Ovary (tissue), 9 donors: ENCODE results near the gene LTBP2. TPM values are rescaled to one million over a fixed set of nuclear protein-coding genes. Genes with fewer than 3 reads are reported as not detected.

ENCODE experiments used
- DNase-seq, 5 donors: peaks; one replicate each; pipeline ENCODE4 v3.0.0-alpha.2; 2019 to 2020
- H3K27ac ChIP-seq, 2 donors: fragments of 200-600 bp; one replicate each; pipeline versions ENCODE4 v1.5.1 to v1.8.0; 2019 to 2022
- H3K27me3 ChIP-seq: fragments of 200-600 bp; one replicate; pipeline ENCODE4 v1.8.0; 2022
- H3K36me3 ChIP-seq: fragments of 200-600 bp; sonication (generic); one replicate; pipeline ENCODE4 v1.5.1; 2019
- H3K4me1 ChIP-seq: one replicate; pipeline ENCODE4 v1.8.1; 2013; ENCODE audit warnings: mild to moderate bottlenecking, moderate library complexity; ENCODE audit not compliant: insufficient read depth
- H3K4me3 ChIP-seq: fragments of 200-600 bp; sonication (generic); one replicate; pipeline ENCODE4 v1.5.1; 2017
- H3K9me3 ChIP-seq, 2 donors: fragments of 200-600 bp in 1 of 2; sonication (generic) in 1 of 2; one replicate each; pipeline versions ENCODE4 v1.5.1 to v1.8.1; 2013 to 2019; ENCODE audit warnings: mild to moderate bottlenecking in 1 of 2, moderate library complexity in 1 of 2
- CTCF ChIP-seq, 3 donors: fragments of 450-650 bp in 2 of 3; fragments of 200-600 bp in 1 of 3; IDR thresholded peaks; one replicate each; pipeline versions ENCODE4 v1.5.1 to v1.8.0; 2016 to 2022; ENCODE audit warnings: antibody characterized with exemption in 3 of 3, mild to moderate bottlenecking in 1 of 3
- EP300 ChIP-seq: sonication (generic); formaldehyde crosslinking; IDR thresholded peaks from one replicate; pipeline ENCODE4 v1.6.1; 2017; ENCODE audit warnings: antibody characterized with exemption
- POLR2A ChIP-seq: fragments of 450-650 bp; IDR thresholded peaks from one replicate; pipeline ENCODE4 v1.6.1; 2017; ENCODE audit warnings: antibody characterized with exemption, mild to moderate bottlenecking, moderate library complexity
- WGBS, 3 donors: extraction: QIAGEN DNeasy Blood & Tissue Kit in 1 of 3; methylation state at CpG; one replicate each; pipeline versions ENCODE4 v1.1.5 to v1.1.7; 2013 to 2017; 5-methylcytosine and 5-hydroxymethylcytosine counted together
- intact Hi-C, 4 donors: fragments of 100-400 bp; cut with DNase I; formaldehyde crosslinking; loops; one replicate each; pipeline versions ENCODE4 v1.11.0 to v1.15.1; 2022 to 2023
- polyA plus RNA-seq, 2 donors: library from polyadenylated mRNA; stranded (reverse); fragments of 200-250 nt in 1 of 2; fragments of 350-450 nt in 1 of 2; fragmentation: Illumina TruSeq in 1 of 2; extraction: RNeasy Lipid Tissue Mini Kit (QIAGEN cat#74804) in 1 of 2; gene quantifications; one replicate each; pipeline ENCODE4 v1.2.3, GENCODE V29; 2013 to 2014
- total RNA-seq, 7 donors: library from RNA; depleted of rRNA in 2 of 7; stranded (reverse); fragments of >200 nt in 2 of 7; fragmentation: NEBNext Ultra II Directional in 3 of 7; extraction: Animal tissue kit (Norgen Biotek cat#: 25700) in 3 of 7; gene quantifications; one replicate each; pipeline versions ENCODE4 v1.1.0 to v1.2.4, GENCODE V29; 2016 to 2023
- donor health status: DM: no; HTN: no; CAD: no; lungs with moderate emphysema.
- donor health status: DM: no; HTN: no; CAD: no.
- donor health status: Bipolar disorder and iron deficiency.
- donor health status: DM: yes; HTN: yes; CAD: no.
- donor health status: DM: no; HTN: no; CAD: no.
- donor health status: DM: yes; HTN: yes; CAD: no.

The LTBP2 gene
- total and polyA plus RNA-seq, 9 donors, result 31.4 to 85.0 (median 60.0) TPM

- no peak for TF ChIP-seq CTCF (IDR thresholded peaks at IDR 0.05)
- no peak for TF ChIP-seq POLR2A
- no peak for TF ChIP-seq EP300
- intact Hi-C loops, result no loop called here
- 77 to 84% (median 80%) methylated on average over 10 of the region's 10 CpGs for WGBS, 3 donors
- no peak for DNase-seq
- Histone ChIP-seq H3K36me3 (no peaks in the 10 kb centered on the region), H3K27ac (no peak overlapping the region), H3K4me1 (peaks cover 14% of the 10 kb centered on the region), H3K9me3 (no peaks in the 10 kb centered on the region), H3K27me3 (no peaks in the 10 kb centered on the region), H3K4me3 (no peak overlapping the region)
Measured at GRCh38 chr14:74527736-74528280, 84.2 kb downstream of the LTBP2 start.

GRCh38 chr14:74526854-74527585 is 85.0 kb downstream of the LTBP2 start:
- no peak overlapping the region for H3K4me3 ChIP-seq
- no peaks in the 10 kb centered on the region for H3K36me3 ChIP-seq
- no peak for DNase-seq
- peaks cover 14% of the 10 kb centered on the region for H3K4me1 ChIP-seq
- intact Hi-C loops, result no loop called here
- H3K27ac ChIP-seq, result no peak overlapping the region
- no peaks in the 10 kb centered on the region for H3K9me3 ChIP-seq
- WGBS, 3 donors, result 87 to 93% (median 90%) methylated on average over 10 of the region's 10 CpGs
- TF ChIP-seq EP300, result no peak
- TF ChIP-seq POLR2A, result no peak
- no peak for TF ChIP-seq CTCF (IDR thresholded peaks at IDR 0.05)
- H3K27me3 ChIP-seq, result no peaks in the 10 kb centered on the region

- intact Hi-C loops, result no loop called here
- 42 to 48% (median 44%) methylated on average over 4 of the region's 4 CpGs for WGBS, 3 donors
- H3K27ac ChIP-seq, result peak overlapping the region in 1 of 2 donors; percentile 49
Measured at GRCh38 chr14:74525361-74525851, 86.6 kb downstream of the LTBP2 start.

GRCh38 chr14:74524812-74525135 is 87.3 kb downstream of the LTBP2 start:
- TF ChIP-seq EP300, result no peak
- TF ChIP-seq CTCF (IDR thresholded peaks at IDR 0.05), result no peak
- TF ChIP-seq POLR2A, result no peak
- no peak for DNase-seq
- H3K27me3 ChIP-seq, result no peaks in the 10 kb centered on the region
- peak overlapping the region; percentile 49 to 69 for H3K27ac ChIP-seq
- H3K4me3 ChIP-seq, result no peak overlapping the region
- H3K9me3 ChIP-seq, result no peaks in the 10 kb centered on the region
- peaks cover 14% of the 10 kb centered on the region for H3K4me1 ChIP-seq
- intact Hi-C loops, result no loop called here
- H3K36me3 ChIP-seq, result no peaks in the 10 kb centered on the region

More at GRCh38 chr14:74525361-74525851, 86.6 kb downstream of the LTBP2 start:
- Histone ChIP-seq H3K4me3 (no peak overlapping the region), H3K9me3 (no peaks in the 10 kb centered on the region), H3K27me3 (no peaks in the 10 kb centered on the region), H3K36me3 (no peaks in the 10 kb centered on the region), H3K4me1 (peaks cover 14% of the 10 kb centered on the region)
- DNase-seq, result no peak
- no peak for TF ChIP-seq POLR2A
- TF ChIP-seq EP300, result no peak
- TF ChIP-seq CTCF (IDR thresholded peaks at IDR 0.05), result no peak
